Measurements from ENCODE around the gene SVEP1. TPM values are rescaled to one million over a fixed set of nuclear protein-coding genes. Genes with fewer than 3 reads are reported as not detected.

SVEP1 gene
- polyA plus RNA-seq, 1 donor (not counting 4 experiments of a cell fraction or from before 2014, with no cell fraction given): 0.14 TPM

- Histone ChIP-seq H4K20me1 (ENCODE audit: control insufficient read depth, extremely low read depth, insufficient read depth, low read length) (no peaks in the 10 kb centered on the region), H3K27ac (ENCODE audit: control insufficient read depth, insufficient read depth, low read length) (no peak overlapping the region), H3K27me3 (ENCODE audit: control insufficient read depth, extremely low read depth, insufficient read depth, low read length) (no peaks in the 10 kb centered on the region), H3K4me1 (ENCODE audit: control insufficient read depth, extremely low read depth, insufficient read depth, low read length) (no peaks in the 10 kb centered on the region), H3K9ac (ENCODE audit: control insufficient read depth, extremely low read depth, insufficient read depth, low read length) (no peak overlapping the region), H2AFZ (ENCODE audit: control insufficient read depth, low read length) (no peak overlapping the region), H3K36me3 (ENCODE audit: control insufficient read depth in 2 of 2, extremely low read depth in 1 of 2, insufficient read depth in 2 of 2, low read length in 2 of 2) (no peaks in the 10 kb centered on the region), H3K9me1 (ENCODE audit: control insufficient read depth, extremely low read depth, insufficient read depth, low read length) (no peaks in the 10 kb centered on the region), H3K4me3 (ENCODE audit: control insufficient read depth in 2 of 3, extremely low read depth in 1 of 3, insufficient read depth in 2 of 3, low read depth in 1 of 3, low read length in 3 of 3) (no peak overlapping the region), H3K4me2 (ENCODE audit: control insufficient read depth, extremely low read depth, insufficient read depth, low read depth, low read length) (no peak overlapping the region), H3K9me3 (ENCODE audit: control insufficient read depth, low read depth, low read length) (no peaks in the 10 kb centered on the region), H3K79me2 (ENCODE audit: control insufficient read depth, insufficient read depth, low read length) (no peaks in the 10 kb centered on the region)
- no peak for TF ChIP-seq CTCF (optimal IDR thresholded peaks at IDR 0.05 in 1 of 3, IDR thresholded peaks at IDR 0.05 in 1 of 3, conservative IDR thresholded peaks at IDR 0.05 in 1 of 3; ENCODE audit: extremely low read depth in 1 of 3, insufficient read depth in 2 of 3, low read length in 3 of 3)
- TF ChIP-seq EZH2 (IDR thresholded peaks at IDR 0.05; ENCODE audit: low read length): no peak
- DNase-seq (ENCODE audit: low read depth, low spot score): no peak
- dilution Hi-C loops (cut with MboI; ENCODE audit: extremely low pct_ligation_motif_present, low sequenced_read_pairs): no loop called here
- no peak for FAIRE-seq
Observed at GRCh38 chr9:110538647-110539041, 40.9 kb downstream of the SVEP1 start.

- H3K4me1 ChIP-seq (ENCODE audit: control insufficient read depth, extremely low read depth, insufficient read depth, low read length): no peaks in the 10 kb centered on the region
- no peak overlapping the region for H2AFZ ChIP-seq (ENCODE audit: control insufficient read depth, low read length)
- no peaks in the 10 kb centered on the region for H3K27me3 ChIP-seq (ENCODE audit: control insufficient read depth, extremely low read depth, insufficient read depth, low read length)
- no peak overlapping the region for H3K4me3 ChIP-seq (ENCODE audit: control insufficient read depth in 2 of 3, extremely low read depth in 1 of 3, insufficient read depth in 2 of 3, low read depth in 1 of 3, low read length in 3 of 3)
- dilution Hi-C loops (cut with MboI; ENCODE audit: extremely low pct_ligation_motif_present, low sequenced_read_pairs): no loop called here
- no peaks in the 10 kb centered on the region for H3K9me3 ChIP-seq (ENCODE audit: control insufficient read depth, low read depth, low read length)
- H3K9ac ChIP-seq (ENCODE audit: control insufficient read depth, extremely low read depth, insufficient read depth, low read length): no peak overlapping the region
- no peak for FAIRE-seq
- H3K36me3 ChIP-seq (ENCODE audit: control insufficient read depth in 2 of 2, extremely low read depth in 1 of 2, insufficient read depth in 2 of 2, low read length in 2 of 2): no peaks in the 10 kb centered on the region
- no peak for TF ChIP-seq CTCF (optimal IDR thresholded peaks at IDR 0.05 in 1 of 3, IDR thresholded peaks at IDR 0.05 in 1 of 3, conservative IDR thresholded peaks at IDR 0.05 in 1 of 3; ENCODE audit: extremely low read depth in 1 of 3, insufficient read depth in 2 of 3, low read length in 3 of 3)
- TF ChIP-seq EZH2 (IDR thresholded peaks at IDR 0.05; ENCODE audit: low read length): no peak
- H3K79me2 ChIP-seq (ENCODE audit: control insufficient read depth, insufficient read depth, low read length): no peaks in the 10 kb centered on the region
- no peak for DNase-seq (ENCODE audit: low read depth, low spot score)
- H3K4me2 ChIP-seq (ENCODE audit: control insufficient read depth, extremely low read depth, insufficient read depth, low read depth, low read length): no peak overlapping the region
- no peak overlapping the region for H3K27ac ChIP-seq (ENCODE audit: control insufficient read depth, insufficient read depth, low read length)
- no peaks in the 10 kb centered on the region for H4K20me1 ChIP-seq (ENCODE audit: control insufficient read depth, extremely low read depth, insufficient read depth, low read length)
- no peaks in the 10 kb centered on the region for H3K9me1 ChIP-seq (ENCODE audit: control insufficient read depth, extremely low read depth, insufficient read depth, low read length)
Observed at GRCh38 chr9:110537841-110538646, 41.5 kb downstream of the SVEP1 start.

All from keratinocyte (primary cell).